ENCODE data around the gene TSG101.

- TF ChIP-seq EZH2 (IDR thresholded peaks at IDR 0.05; ENCODE audit: low read depth, unreplicated experiment) (no peak), CTCF (conservative IDR thresholded peaks at IDR 0.05; ENCODE audit: low read depth in 2 of 2) (no peak), POLR2AphosphoS5 (IDR thresholded peaks at IDR 0.05; ENCODE audit: low read depth) (no peak), EZH2phosphoT487 (IDR thresholded peaks at IDR 0.05; ENCODE audit: unreplicated experiment) (no peak)
These were observed 77.5 kb downstream of the TSG101 start for GRCh38 chr11:18449251-18449650.
